ENCODE data around the gene AP1S2. TPM values are rescaled to one million over a fixed set of nuclear protein-coding genes. Genes with fewer than 3 reads are reported as not detected.

Gene AP1S2
- total RNA-seq, 4 donors from 2014 or later = 67.5 to 127 (median 95.3) TPM

- 23 to 37% methylated on average over 4 of the region's 4 CpGs for WGBS, 2 donors
- peak overlapping the region in 1 of 4 donors; percentile 67 for H3K4me3 ChIP-seq
Measured at GRCh38 chrX:15856222-15856587, 1.6 kb upstream of the AP1S2 start.

GRCh38 chrX:15855568-15856221 is 1.1 kb upstream of the AP1S2 start:
- peaks cover 0 to 16% (median 0%) of the 10 kb centered on the region in 4 donors for H3K4me1 ChIP-seq
- H3K36me3 ChIP-seq = no peaks in the 10 kb centered on the region
- H3K9me3 ChIP-seq = no peaks in the 10 kb centered on the region
- H3K27me3 ChIP-seq = no peaks in the 10 kb centered on the region
- peak overlapping the region; percentile 58 to 80 (median 64) for H3K4me3 ChIP-seq
- WGBS, 2 donors = 10 to 16% methylated on average over 16 of the region's 16 CpGs
- DNase-seq (ENCODE audit: low spot score in 2 of 2) = no peak
- TF ChIP-seq POLR2A (IDR thresholded peaks at IDR 0.05) = no peak
- TF ChIP-seq EP300 (IDR thresholded peaks at IDR 0.05) = no peak
- TF ChIP-seq CTCF (IDR thresholded peaks at IDR 0.05) = no peak
- peak overlapping the region; percentile 78 to 96 (median 93) for H3K27ac ChIP-seq

More at GRCh38 chrX:15856222-15856587, 1.6 kb upstream of the AP1S2 start:
- Histone ChIP-seq H3K27ac (peak overlapping the region; percentile 36 to 96 (median 93)), H3K27me3 (no peaks in the 10 kb centered on the region), H3K36me3 (no peaks in the 10 kb centered on the region), H3K9me3 (no peaks in the 10 kb centered on the region), H3K4me1 (peaks cover 0 to 16% (median 0%) of the 10 kb centered on the region in 4 donors)
- TF ChIP-seq EP300 (IDR thresholded peaks at IDR 0.05) (no peak), CTCF (IDR thresholded peaks at IDR 0.05) (no peak), POLR2A (IDR thresholded peaks at IDR 0.05) (no peak)
- DNase-seq (ENCODE audit: low spot score in 2 of 2) = no peak

GRCh38 chrX:15854080-15854655 is 445 bp downstream of the AP1S2 start:
- Histone ChIP-seq H3K4me3 (peak overlapping the region; percentile 58 to 88 (median 71)), H3K4me1 (peaks cover 0 to 16% (median 3%) of the 10 kb centered on the region in 4 donors), H3K27me3 (no peaks in the 10 kb centered on the region), H3K9me3 (no peaks in the 10 kb centered on the region), H3K36me3 (no peaks in the 10 kb centered on the region), H3K27ac (peak overlapping the region; percentile 78 to 96 (median 93))
- DNase-seq (ENCODE audit: low spot score in 2 of 2) = peak in 1 of 2 donors; percentile 14
- TF ChIP-seq EP300 (IDR thresholded peaks at IDR 0.05) = no peak
- peak; percentile 11 to 40 (median 26) for TF ChIP-seq CTCF (IDR thresholded peaks at IDR 0.05)
- 0 to 1% methylated on average over 8 to 24 of the region's 65 CpGs for WGBS, 2 donors

- Histone ChIP-seq H3K27me3 (no peaks in the 10 kb centered on the region), H3K9me3 (no peaks in the 10 kb centered on the region), H3K27ac (peak overlapping the region; percentile 78 to 96 (median 93)), H3K4me3 (peak overlapping the region; percentile 58 to 88 (median 71)), H3K36me3 (no peaks in the 10 kb centered on the region), H3K4me1 (peaks cover 0 to 16% (median 3%) of the 10 kb centered on the region in 4 donors)
- TF ChIP-seq CTCF (IDR thresholded peaks at IDR 0.05) = no peak
- no peak for TF ChIP-seq EP300 (IDR thresholded peaks at IDR 0.05)
- TF ChIP-seq POLR2A (IDR thresholded peaks at IDR 0.05) = no peak
- WGBS, 2 donors = 20 to 29% methylated on average over 14 of the region's 14 CpGs
- no peak for DNase-seq (ENCODE audit: low spot score in 2 of 2)
Measured at GRCh38 chrX:15853586-15854079, 980 bp downstream of the AP1S2 start.

GRCh38 chrX:15849555-15849954 is 5.1 kb downstream of the AP1S2 start:
- no peak overlapping the region for H3K4me3 ChIP-seq
- 49 to 59% methylated on average over 5 of the region's 5 CpGs for WGBS, 2 donors
- H3K9me3 ChIP-seq = no peaks in the 10 kb centered on the region
- H3K27me3 ChIP-seq = no peaks in the 10 kb centered on the region
- H3K4me1 ChIP-seq = peaks cover 0 to 13% (median 6%) of the 10 kb centered on the region in 4 donors
- DNase-seq (ENCODE audit: low spot score in 2 of 2) = no peak
- no peaks in the 10 kb centered on the region for H3K36me3 ChIP-seq
- TF ChIP-seq CTCF (IDR thresholded peaks at IDR 0.05) = peak in 2 of 5 experiments; percentile 13 to 19
- no peak for TF ChIP-seq EP300 (IDR thresholded peaks at IDR 0.05)
- H3K27ac ChIP-seq = peak overlapping the region in 2 of 4 donors; percentile 49 to 70
